Omental fat pad (tissue), 4 donors: ENCODE data around the gene CALCOCO2. TPM values are rescaled to one million over a fixed set of nuclear protein-coding genes. Genes with fewer than 3 reads are reported as not detected.
"Not testable (repeated sequence)": the region's sequence is repeated elsewhere in the genome, so short reads cannot be mapped to it uniquely, and the experiment has no call there.

Source experiments
- ATAC-seq: fragments of 150-250 bp; one replicate; pipeline ENCODE4 v1.9.1; 2016; ENCODE audit warnings: mild to moderate bottlenecking, moderate library complexity; ENCODE audit not compliant: low FRiP score
- DNase-seq: peaks from one replicate; pipeline ENCODE4 v3.0.0-alpha.2; 2019; ENCODE audit warnings: low spot score
- CTCF ChIP-seq, 3 donors: fragments of 450-650 bp; IDR thresholded peaks; one replicate each; pipeline ENCODE4 v1.5.1; 2016 to 2017; ENCODE audit warnings: antibody characterized with exemption in 3 of 3, mild to moderate bottlenecking in 3 of 3, moderate library complexity in 2 of 3
- total RNA-seq, 4 donors: library from RNA; depleted of rRNA; stranded (reverse); fragments of >200 nt; gene quantifications; one replicate each; pipeline ENCODE4 v1.1.0, GENCODE V29; 2016

CALCOCO2 gene
- total RNA-seq, 4 donors from 2014 or later, result 107 to 356 (median 135) TPM

DNA sequence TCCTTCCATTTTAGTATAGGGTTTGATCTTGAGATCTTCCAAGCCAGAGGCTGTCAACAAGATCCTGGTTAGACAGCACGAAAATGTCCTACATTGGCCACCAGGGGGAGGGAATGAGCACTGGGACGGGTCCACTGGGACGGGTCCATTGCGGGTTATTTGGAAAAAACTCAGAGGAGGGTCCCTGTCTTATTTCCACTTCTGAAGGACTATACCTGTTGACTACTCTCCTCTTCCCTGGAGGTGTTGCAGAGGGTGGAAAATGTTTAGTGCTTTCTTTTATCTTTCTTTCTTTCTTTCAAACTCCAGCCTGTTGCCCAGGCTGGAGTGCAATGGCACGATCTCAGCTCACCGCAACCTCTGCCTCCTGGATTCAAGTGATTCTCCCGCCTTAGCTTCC lies 16.3 kb upstream of the CALCOCO2 start:
- DNase-seq (no peak), ATAC-seq (no peak)
- TF ChIP-seq CTCF (IDR thresholded peaks at IDR 0.05), result no peak

- no peak for ATAC-seq
- DNase-seq, result no peak
- no peak for TF ChIP-seq CTCF (IDR thresholded peaks at IDR 0.05)
Observed at GRCh38 chr17:48815311-48815710, 15.5 kb upstream of the CALCOCO2 start.

- DNase-seq, result no peak
- TF ChIP-seq CTCF (IDR thresholded peaks at IDR 0.05), result no peak
- ATAC-seq, result no peak
Observed at GRCh38 chr17:48816438-48816773, 14.4 kb upstream of the CALCOCO2 start.

DNA sequence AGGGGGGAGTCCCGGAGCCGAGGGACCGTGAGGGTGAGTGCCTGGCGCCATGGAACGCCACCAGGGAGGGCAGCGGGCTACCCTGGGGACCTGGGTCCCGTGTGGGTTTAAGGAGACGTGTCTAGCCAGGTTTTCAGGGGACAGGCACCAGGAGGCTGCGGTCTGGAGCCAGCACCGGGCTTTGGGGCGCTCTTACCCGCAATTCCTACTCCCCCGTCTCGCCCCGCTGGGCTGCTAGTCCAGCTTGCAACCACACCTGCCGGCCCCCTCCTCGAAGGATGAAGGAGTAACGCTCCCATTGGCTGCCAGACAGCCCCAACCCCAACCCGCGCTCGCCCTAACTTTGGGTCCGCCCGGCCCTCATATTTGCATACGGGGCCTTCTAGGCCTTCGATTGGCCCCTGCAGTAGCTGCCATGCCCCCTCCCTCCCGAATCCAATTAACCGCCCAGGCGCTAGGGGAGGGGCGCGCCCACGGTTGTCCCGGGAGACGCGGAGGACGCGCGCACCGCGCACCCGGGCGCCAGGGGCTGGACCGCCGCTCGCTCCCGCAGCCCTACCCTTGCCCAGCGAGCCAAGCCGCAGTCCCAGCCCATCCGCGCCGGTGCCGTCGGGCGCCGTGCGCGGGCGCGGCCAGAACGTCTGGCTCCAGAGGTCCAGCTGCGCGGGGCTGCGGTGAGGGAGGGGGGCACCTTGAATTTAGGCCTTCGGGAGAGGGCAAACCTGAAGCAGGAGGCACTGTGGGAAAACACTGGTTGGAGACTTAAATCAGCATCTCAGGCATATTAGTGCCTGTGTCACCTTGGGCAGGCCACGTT lies 13.9 kb upstream of the CALCOCO2 start, which contains the start of gene TTLL6:
TTLL6 (minus strand) TSS at position 456 of the 817 bp plus-strand sequence; CDS start at position 299, 157 bp downstream.
- ATAC-seq, result peak; percentile 97
- no peak for TF ChIP-seq CTCF (IDR thresholded peaks at IDR 0.05)
- peak; percentile 46 for DNase-seq

GRCh38 chr17:48818361-48818841 lies 12.4 kb upstream of the CALCOCO2 start:
- ATAC-seq, result no peak
- DNase-seq, result no peak
- no peak for TF ChIP-seq CTCF (IDR thresholded peaks at IDR 0.05)

GRCh38 chr17:48819466-48819865 lies 11.4 kb upstream of the CALCOCO2 start:
- ATAC-seq (no peak), DNase-seq (no peak)
- TF ChIP-seq CTCF (IDR thresholded peaks at IDR 0.05), result no peak

DNA sequence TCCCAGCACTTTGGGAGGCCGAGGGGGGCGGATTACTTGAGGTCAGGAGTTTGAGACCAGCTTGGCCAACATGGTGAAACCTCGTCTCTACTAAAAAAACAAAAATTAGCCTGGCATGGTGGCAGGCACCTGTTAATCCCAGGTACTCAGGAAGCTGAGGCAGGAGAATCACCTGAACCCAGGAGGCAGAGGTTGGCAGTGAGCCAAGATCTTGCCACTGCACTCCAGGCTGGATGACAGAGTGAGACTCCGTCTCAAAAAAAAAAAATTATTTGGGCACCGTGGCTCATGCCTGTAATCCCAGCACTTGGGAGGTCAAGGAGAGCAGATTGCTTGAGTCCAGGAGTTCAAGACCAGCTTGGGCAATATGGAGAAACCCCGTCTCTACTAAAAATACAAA lies 9.9 kb upstream of the CALCOCO2 start:
- DNase-seq, ATAC-seq: not testable (repeated sequence)
